GM21367 (cell line): ENCODE data around the gene MED26.
"Not testable (repeated sequence)": the region's sequence is repeated elsewhere in the genome, so short reads cannot be mapped to it uniquely, and the experiment has no call there.

Experiments used
- ATAC-seq: cut with Tn5 transposase; IDR thresholded peaks from one replicate; pipeline ENCODE4 v1.9.1; 2021; ENCODE audit not compliant: unreplicated experiment

Gene MED26, protein sequence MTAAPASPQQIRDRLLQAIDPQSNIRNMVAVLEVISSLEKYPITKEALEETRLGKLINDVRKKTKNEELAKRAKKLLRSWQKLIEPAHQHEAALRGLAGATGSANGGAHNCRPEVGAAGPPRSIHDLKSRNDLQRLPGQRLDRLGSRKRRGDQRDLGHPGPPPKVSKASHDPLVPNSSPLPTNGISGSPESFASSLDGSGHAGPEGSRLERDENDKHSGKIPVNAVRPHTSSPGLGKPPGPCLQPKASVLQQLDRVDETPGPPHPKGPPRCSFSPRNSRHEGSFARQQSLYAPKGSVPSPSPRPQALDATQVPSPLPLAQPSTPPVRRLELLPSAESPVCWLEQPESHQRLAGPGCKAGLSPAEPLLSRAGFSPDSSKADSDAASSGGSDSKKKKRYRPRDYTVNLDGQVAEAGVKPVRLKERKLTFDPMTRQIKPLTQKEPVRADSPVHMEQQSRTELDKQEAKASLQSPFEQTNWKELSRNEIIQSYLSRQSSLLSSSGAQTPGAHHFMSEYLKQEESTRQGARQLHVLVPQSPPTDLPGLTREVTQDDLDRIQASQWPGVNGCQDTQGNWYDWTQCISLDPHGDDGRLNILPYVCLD

GRCh38 chr19:16628183-16628983 lies at the start of gene MED26:
MED26 (minus strand) TSS chr19:16628204; CDS start chr19:16627943, 261 bp downstream.
- peak; percentile 68 for ATAC-seq

- ATAC-seq = no peak
Observed at GRCh38 chr19:16677055-16677454, 49.1 kb upstream of the MED26 start.

GRCh38 chr19:16676101-16676798 lies 48.2 kb upstream of the MED26 start:
- no peak for ATAC-seq

GRCh38 chr19:16673839-16674238 lies 45.8 kb upstream of the MED26 start:
- not testable (repeated sequence) for ATAC-seq

GRCh38 chr19:16673231-16673630 lies 45.2 kb upstream of the MED26 start:
- ATAC-seq = no peak

- no peak for ATAC-seq
Observed at GRCh38 chr19:16671652-16672274, 43.8 kb upstream of the MED26 start.

DNA sequence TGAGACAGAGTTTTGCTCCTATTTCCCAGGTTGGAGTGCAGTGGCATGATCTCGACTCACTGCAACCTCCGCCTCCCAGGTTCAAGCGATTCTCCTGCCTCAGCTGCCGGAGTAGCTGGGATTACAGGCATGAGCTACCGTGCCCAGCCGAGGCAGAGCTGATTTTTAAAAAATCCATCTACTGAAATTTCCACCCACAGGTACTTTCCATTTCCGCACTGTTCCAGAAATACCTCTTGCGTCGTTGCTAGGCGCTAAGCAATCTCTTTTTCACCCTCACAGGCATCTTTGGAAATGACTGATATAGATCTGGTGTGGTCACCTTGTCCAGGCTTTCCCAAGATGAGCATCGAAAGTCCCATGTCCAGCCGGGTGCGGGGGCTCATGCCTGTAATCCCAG lies 42.3 kb upstream of the MED26 start:
- no peak for ATAC-seq

GRCh38 chr19:16668702-16669101 lies 40.7 kb upstream of the MED26 start:
- ATAC-seq = not testable (repeated sequence)

- no peak for ATAC-seq
Observed at GRCh38 chr19:16668176-16668575, 40.2 kb upstream of the MED26 start.

DNA sequence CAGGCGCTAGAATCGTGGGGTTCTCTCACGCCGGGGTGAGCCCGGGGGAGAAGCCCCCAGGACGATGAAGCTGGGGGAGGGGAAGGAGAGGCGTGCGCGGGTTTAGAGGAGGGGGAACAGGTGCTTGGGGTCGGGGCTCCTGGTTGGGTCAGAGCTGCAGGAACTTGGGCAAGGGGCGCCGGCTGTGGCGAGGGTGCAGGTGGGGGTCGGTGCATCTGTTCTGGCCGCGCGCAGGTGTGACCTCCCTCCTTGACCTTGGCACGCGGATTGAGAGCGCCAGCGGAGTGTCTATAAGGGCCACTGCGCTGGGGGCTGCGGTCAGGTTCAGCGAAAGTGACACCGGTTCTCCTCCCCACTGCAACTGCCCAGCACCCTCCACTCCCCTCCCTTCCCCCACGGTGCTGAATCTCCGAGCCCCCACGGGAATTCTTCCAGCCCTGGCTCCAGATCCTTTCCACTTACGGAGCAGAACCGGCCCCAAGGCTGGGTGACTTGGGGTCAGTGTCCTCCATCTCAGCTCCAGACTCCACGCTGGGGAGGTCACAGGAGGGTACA lies 33.6 kb upstream of the MED26 start:
- no peak for ATAC-seq

- no peak for ATAC-seq
Observed at GRCh38 chr19:16660763-16661479, 32.9 kb upstream of the MED26 start, which contains the start of gene TMEM38A. TMEM38A (plus strand) TSS chr19:16661139; CDS start chr19:16661218, 79 bp downstream.

DNA sequence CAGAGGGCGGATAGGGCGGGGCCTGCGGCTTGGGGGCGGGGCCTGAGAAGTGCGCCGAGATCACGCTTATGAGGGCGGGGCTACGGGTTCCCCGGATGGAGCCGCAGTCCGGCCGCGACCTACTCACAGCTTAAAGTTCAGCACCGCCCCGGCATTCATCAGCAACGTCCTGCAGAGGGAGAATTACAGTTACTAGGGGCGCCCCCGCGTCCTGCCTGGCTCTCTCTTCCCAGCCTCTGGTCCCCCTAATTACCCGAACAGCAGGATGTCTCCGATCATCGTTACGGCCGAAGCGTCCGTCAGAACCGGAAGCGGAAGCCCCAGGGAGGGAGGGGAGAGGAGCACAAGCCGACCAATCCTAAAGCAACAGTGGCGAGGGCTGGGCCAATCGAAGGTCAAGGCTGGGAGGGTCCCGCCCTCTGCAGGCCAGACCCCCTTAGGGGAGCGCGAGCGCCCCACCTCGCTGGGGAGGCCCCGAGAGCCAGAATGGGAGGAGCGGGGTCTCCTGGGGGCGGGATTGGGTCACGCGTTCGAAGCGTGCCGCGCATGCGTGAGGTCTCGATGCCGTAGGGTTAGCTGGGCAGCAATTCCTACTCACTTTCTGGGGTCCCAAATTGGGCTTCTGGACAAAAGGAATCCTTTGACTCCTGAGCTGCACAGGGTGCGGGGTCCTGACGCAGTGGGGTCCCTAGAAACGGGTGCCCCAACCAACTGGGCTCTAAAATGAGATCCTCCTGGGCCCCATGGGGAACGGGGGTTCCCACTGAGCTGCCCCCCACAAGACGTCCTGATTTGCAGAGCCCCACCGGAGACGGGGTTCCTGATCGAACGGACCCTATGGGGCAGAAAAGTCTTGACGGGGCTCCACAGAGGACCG lies 32.1 kb upstream of the MED26 start, which contains the start of gene SMIM7:
SMIM7 (minus strand) TSS at position 313 of the 877 bp plus-strand sequence; CDS start at position 279, 34 bp downstream.
- peak; percentile 78 for ATAC-seq

DNA sequence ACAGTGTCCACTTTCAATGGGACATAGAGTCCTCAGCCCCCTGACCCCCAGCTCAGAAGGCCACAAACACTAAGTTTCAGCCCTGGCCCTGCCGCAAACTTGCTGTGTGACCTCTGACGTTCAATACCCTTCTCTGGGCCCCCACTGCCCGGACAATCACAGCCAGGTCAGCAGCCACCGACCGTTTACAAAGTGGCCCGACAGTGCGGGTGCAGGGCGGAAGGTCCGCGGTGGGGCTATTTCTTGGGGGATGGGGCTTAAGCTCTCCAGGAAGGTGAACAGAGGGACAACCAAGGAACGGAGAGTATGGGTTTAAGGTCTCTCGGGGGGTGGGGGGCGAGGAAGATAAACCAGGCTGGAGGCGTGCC lies 31.4 kb upstream of the MED26 start:
- no peak for ATAC-seq

- ATAC-seq = no peak
Observed at GRCh38 chr19:16657384-16657783, 29.4 kb upstream of the MED26 start.

DNA sequence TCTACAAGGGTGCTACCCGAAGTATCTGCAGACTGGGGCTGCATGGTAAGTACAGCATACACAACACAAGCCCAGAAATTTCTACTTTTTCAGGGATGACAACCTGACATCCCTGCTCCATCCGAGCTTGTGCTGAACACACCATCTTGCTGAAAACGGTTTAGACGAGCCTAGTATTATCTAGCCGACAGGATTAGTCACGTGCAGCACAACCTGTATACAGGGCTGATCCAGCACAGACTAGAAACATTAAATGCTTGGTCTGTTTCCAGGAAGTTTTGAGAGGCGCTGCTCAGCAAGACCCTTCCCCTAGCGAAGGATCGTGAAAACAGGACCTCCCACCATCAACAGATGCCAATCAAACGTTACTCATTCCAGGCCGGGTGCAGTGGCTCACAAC lies 27.7 kb upstream of the MED26 start:
- ATAC-seq = no peak

- no peak for ATAC-seq
Observed at GRCh38 chr19:16654627-16655026, 26.6 kb upstream of the MED26 start.

DNA sequence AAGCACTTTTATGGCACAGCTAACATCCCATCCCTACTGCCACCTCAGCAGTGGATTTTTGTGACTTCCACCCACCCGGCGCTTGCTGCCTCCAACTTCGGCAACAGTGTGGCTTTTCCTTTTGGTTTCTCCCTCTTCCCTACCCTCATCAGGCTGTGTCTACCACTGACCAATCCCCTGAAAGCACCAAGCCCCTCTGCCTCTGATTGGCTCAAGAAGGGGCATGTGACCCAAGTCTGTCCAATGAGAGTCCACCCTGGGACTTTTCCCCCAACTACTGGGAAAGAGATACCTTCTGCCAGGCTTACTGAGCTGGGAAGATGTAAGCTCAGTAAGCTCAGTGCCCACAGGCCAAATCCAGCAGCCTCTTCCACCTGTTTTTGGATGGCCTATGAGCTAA lies 26.1 kb upstream of the MED26 start:
- no peak for ATAC-seq

DNA sequence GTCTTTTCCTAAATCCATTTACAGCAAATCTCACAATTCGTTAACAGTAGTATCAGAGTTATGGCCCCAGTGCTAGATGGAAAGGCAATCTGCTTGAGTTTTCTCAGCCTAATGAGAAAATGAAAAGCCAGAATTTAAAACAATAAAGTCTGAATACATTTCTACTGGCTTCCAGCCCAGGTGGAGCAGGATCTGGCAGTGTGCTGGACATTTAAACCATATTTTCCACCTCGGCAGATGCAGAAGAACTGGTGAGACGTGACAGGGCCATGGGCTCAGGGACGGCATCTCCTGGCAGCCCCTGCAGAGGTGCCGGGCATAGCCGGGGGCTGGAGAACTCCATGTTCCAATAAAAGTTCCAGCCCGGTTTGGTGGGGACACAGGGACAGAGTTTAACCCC lies 24.9 kb upstream of the MED26 start:
- no peak for ATAC-seq
